Right forelimb (tissue), 1 donor: ENCODE results near the gene MLIP.

Experiments
- DNase-seq: peaks from one replicate; pipeline ENCODE4 v3.0.0-alpha.2; 2018

The MLIP gene

GRCh38 chr6:54289426-54289825 is 178.2 kb downstream of the MLIP start:
- DNase-seq, result no peak

GRCh38 chr6:54291146-54291545 is 179.9 kb downstream of the MLIP start:
- DNase-seq, result no peak

GRCh38 chr6:54291738-54292137 is 180.5 kb downstream of the MLIP start:
- no peak for DNase-seq

- DNase-seq, result no peak
Observed at GRCh38 chr6:54294965-54295532, 183.8 kb downstream of the MLIP start.

- DNase-seq, result no peak
Observed at GRCh38 chr6:54299542-54300269, 188.5 kb downstream of the MLIP start.

- DNase-seq, result no peak
Observed at GRCh38 chr6:54301770-54302169, 190.5 kb downstream of the MLIP start.

- no peak for DNase-seq
Observed at GRCh38 chr6:54307439-54307910, 196.2 kb downstream of the MLIP start.

GRCh38 chr6:54308289-54308985 is 197.2 kb downstream of the MLIP start, which contains the start of gene TINAG:
Gene TINAG (plus strand): TSS chr6:54308441. CDS start chr6:54308551, 110 bp downstream.
- DNase-seq, result no peak

GRCh38 chr6:54308986-54309315 is 197.7 kb downstream of the MLIP start:
- no peak for DNase-seq

GRCh38 chr6:54310377-54311152 is 199.3 kb downstream of the MLIP start:
- no peak for DNase-seq

GRCh38 chr6:54315656-54316055 is 204.4 kb downstream of the MLIP start:
- DNase-seq, result no peak
